ENCODE results near the gene PSMC2. TPM values are rescaled to one million over a fixed set of nuclear protein-coding genes. Genes with fewer than 3 reads are reported as not detected.

The PSMC2 gene
- total RNA-seq, 1 experiment from 2014 or later: 128 TPM

GRCh38 chr7:103344453-103345149 is 2.8 kb upstream of the PSMC2 start, which contains the start of gene DNAJC2:
Gene DNAJC2 (minus strand): TSS chr7:103344767. CDS start chr7:103344622, 145 bp downstream.
- H4K91ac ChIP-seq (ENCODE audit: insufficient read length, low read depth, low read length): no peak within 1 kb of the TSS
- no peak within 1 kb of the TSS for H2AFZ ChIP-seq (ENCODE audit: low read length)
- no peak within 1 kb of the TSS for H4K8ac ChIP-seq (replicated peaks; ENCODE audit: insufficient read length, low read depth, low read length)
- H3K18ac ChIP-seq (ENCODE audit: insufficient read length, low read depth, low read length): peak within 1 kb of the TSS; percentile 49
- WGBS (ENCODE audit: extremely low coverage, insufficient read length, low lambda C conversion rate): no CpG with 5 or more reads among the region's 43 CpGs
- no peak within 1 kb of the TSS for H2AK5ac ChIP-seq (ENCODE audit: insufficient read length, low read length)
- H3K36me3 Mint-ChIP-seq (ENCODE audit: insufficient read depth in 1 of 3, low read depth in 3 of 3): peaks cover 21 to 30% (median 26%) of the 10 kb centered on the region in 3 experiments
- H2BK120ac ChIP-seq (ENCODE audit: low read depth, low read length, poor library complexity, severe bottlenecking): no peak within 1 kb of the TSS
- DNase-seq: peak; percentile 87
- H3K4me1 Mint-ChIP-seq: peaks cover 10 to 15% of the 10 kb centered on the region in 2 experiments
- H2BK15ac ChIP-seq (ENCODE audit: low read depth, low read length): no peak within 1 kb of the TSS
- H3K79me1 ChIP-seq (ENCODE audit: insufficient read depth, low read depth, low read length, poor library complexity, severe bottlenecking): peaks cover 3% of the 10 kb centered on the region
- H3K9me3 ChIP-seq (ENCODE audit: control insufficient read depth, low read depth, low read length): no peaks in the 10 kb centered on the region
- H3K9ac ChIP-seq (ENCODE audit: extremely low read depth, insufficient read length, low read length): peak within 1 kb of the TSS; percentile 96
- no peak for TF ChIP-seq CTCF (conservative IDR thresholded peaks at IDR 0.05)
- H3K4me2 ChIP-seq (ENCODE audit: insufficient read depth, insufficient read length, low read length): peak within 1 kb of the TSS; percentile 91
- peak within 1 kb of the TSS; percentile 96 to 99 (median 96) for H3K27ac Mint-ChIP-seq
- peak within 1 kb of the TSS; percentile 92 to 99 for H3K4me3 Mint-ChIP-seq
- no peak within 1 kb of the TSS for H3T11ph ChIP-seq (ENCODE audit: low read length)
- peak within 1 kb of the TSS; percentile 30 for H3K27ac ChIP-seq (ENCODE audit: insufficient read length, low read depth, low read length)
- no peaks in the 10 kb centered on the region for H3K27me3 Mint-ChIP-seq (ENCODE audit: low read depth)
- H3K4ac ChIP-seq (ENCODE audit: low read depth, low read length): no peak within 1 kb of the TSS; the same call in 1 of the 2 replicates
- H3K14ac ChIP-seq (ENCODE audit: insufficient read depth, low read length): peak within 1 kb of the TSS; percentile 74
- H3K23me2 ChIP-seq (ENCODE audit: insufficient read length, low read depth, low read length, poor library complexity, severe bottlenecking): peaks cover 5% of the 10 kb centered on the region
- peaks cover 30% of the 10 kb centered on the region for H3K79me2 ChIP-seq (ENCODE audit: insufficient read depth, low read length)
- H2BK12ac ChIP-seq (ENCODE audit: insufficient read length, low read depth, low read length): no peak within 1 kb of the TSS
- peak within 1 kb of the TSS; percentile 37 for H3K56ac ChIP-seq (ENCODE audit: insufficient read length, low read depth, low read length)
- no peaks in the 10 kb centered on the region for H3K4me1 ChIP-seq (ENCODE audit: insufficient read depth, low read length)
- H2BK20ac ChIP-seq (ENCODE audit: low read depth, low read length, poor library complexity, severe bottlenecking): no peak within 1 kb of the TSS
- H4K5ac ChIP-seq (ENCODE audit: insufficient read length, low read depth, low read length): peak within 1 kb of the TSS; percentile 45
- H3K9me3 Mint-ChIP-seq: no peaks in the 10 kb centered on the region; a peak in 1 of 5 replicates
- no peak within 1 kb of the TSS for H3K23ac ChIP-seq (ENCODE audit: insufficient read length, low read depth, low read length)
- H2BK5ac ChIP-seq (ENCODE audit: insufficient read length, low read length): no peak within 1 kb of the TSS
- no peaks in the 10 kb centered on the region for H4K20me1 ChIP-seq (ENCODE audit: control insufficient read depth, insufficient read depth, insufficient read length)
- no peaks in the 10 kb centered on the region for H3K27me3 ChIP-seq (ENCODE audit: insufficient read depth, low read length)
